Measurements from ENCODE around the gene TRAK1. TPM values are rescaled to one million over a fixed set of nuclear protein-coding genes. Genes with fewer than 3 reads are reported as not detected.

TRAK1 gene
- polyA plus RNA-seq, 1 donor (not counting 4 experiments of a cell fraction or from before 2014, with no cell fraction given): 58.2 TPM

DNA sequence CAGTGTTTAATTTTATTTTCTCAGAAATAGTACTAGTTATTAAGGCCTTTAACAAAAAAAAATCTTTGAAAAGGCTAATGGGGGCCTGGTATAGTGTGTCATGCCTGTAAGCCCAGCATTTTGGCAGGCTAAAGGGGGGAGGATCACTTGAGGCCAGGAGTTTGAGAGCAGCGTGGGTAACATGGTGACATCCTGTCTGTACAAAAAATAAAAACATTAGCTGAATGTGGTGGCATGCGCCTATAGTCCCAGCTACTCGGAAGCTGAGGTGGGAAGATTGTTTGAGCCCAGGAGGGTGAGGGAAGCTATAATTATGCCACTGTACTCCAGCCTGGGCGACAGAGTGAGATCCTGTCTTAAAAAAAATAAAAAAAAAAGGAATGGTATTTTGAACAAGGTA lies 61.9 kb downstream of the TRAK1 start:
- H3K27ac ChIP-seq (ENCODE audit: control insufficient read depth, insufficient read depth, low read length): no peak overlapping the region
- DNase-seq (ENCODE audit: low read depth, low spot score) (no peak), FAIRE-seq (no peak)
- no peak for TF ChIP-seq EZH2 (IDR thresholded peaks at IDR 0.05; ENCODE audit: low read length)
- TF ChIP-seq, protein P1, sequence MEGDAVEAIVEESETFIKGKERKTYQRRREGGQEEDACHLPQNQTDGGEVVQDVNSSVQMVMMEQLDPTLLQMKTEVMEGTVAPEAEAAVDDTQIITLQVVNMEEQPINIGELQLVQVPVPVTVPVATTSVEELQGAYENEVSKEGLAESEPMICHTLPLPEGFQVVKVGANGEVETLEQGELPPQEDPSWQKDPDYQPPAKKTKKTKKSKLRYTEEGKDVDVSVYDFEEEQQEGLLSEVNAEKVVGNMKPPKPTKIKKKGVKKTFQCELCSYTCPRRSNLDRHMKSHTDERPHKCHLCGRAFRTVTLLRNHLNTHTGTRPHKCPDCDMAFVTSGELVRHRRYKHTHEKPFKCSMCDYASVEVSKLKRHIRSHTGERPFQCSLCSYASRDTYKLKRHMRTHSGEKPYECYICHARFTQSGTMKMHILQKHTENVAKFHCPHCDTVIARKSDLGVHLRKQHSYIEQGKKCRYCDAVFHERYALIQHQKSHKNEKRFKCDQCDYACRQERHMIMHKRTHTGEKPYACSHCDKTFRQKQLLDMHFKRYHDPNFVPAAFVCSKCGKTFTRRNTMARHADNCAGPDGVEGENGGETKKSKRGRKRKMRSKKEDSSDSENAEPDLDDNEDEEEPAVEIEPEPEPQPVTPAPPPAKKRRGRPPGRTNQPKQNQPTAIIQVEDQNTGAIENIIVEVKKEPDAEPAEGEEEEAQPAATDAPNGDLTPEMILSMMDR (optimal IDR thresholded peaks at IDR 0.05 in 1 of 3, IDR thresholded peaks at IDR 0.05 in 1 of 3, conservative IDR thresholded peaks at IDR 0.05 in 1 of 3; ENCODE audit: extremely low read depth in 1 of 3, insufficient read depth in 2 of 3, low read length in 3 of 3): no peak
- dilution Hi-C loops (cut with MboI; ENCODE audit: extremely low pct_ligation_motif_present, low sequenced_read_pairs): no loop called here
- H3K9ac ChIP-seq (ENCODE audit: control insufficient read depth, extremely low read depth, insufficient read depth, low read length): no peak overlapping the region
- peaks cover 10% of the 10 kb centered on the region for H3K9me1 ChIP-seq (ENCODE audit: control insufficient read depth, extremely low read depth, insufficient read depth, low read length)
- no peaks in the 10 kb centered on the region for H3K9me3 ChIP-seq (ENCODE audit: control insufficient read depth, low read depth, low read length)
- H2AFZ ChIP-seq (ENCODE audit: control insufficient read depth, low read length): no peak overlapping the region
- peaks cover 40% of the 10 kb centered on the region for H3K4me1 ChIP-seq (ENCODE audit: control insufficient read depth, extremely low read depth, insufficient read depth, low read length)
- H3K4me2 ChIP-seq (ENCODE audit: control insufficient read depth, extremely low read depth, insufficient read depth, low read depth, low read length): no peak overlapping the region
- H3K79me2 ChIP-seq (ENCODE audit: control insufficient read depth, insufficient read depth, low read length): peaks cover 77% of the 10 kb centered on the region
- H3K36me3 ChIP-seq (ENCODE audit: control insufficient read depth in 2 of 2, extremely low read depth in 1 of 2, insufficient read depth in 2 of 2, low read length in 2 of 2): peaks cover 0 to 5% of the 10 kb centered on the region in 2 experiments
- no peak overlapping the region for H3K4me3 ChIP-seq (ENCODE audit: control insufficient read depth in 2 of 3, extremely low read depth in 1 of 3, insufficient read depth in 2 of 3, low read depth in 1 of 3, low read length in 3 of 3)
- H4K20me1 ChIP-seq (ENCODE audit: control insufficient read depth, extremely low read depth, insufficient read depth, low read length): peaks cover 10% of the 10 kb centered on the region
- no peaks in the 10 kb centered on the region for H3K27me3 ChIP-seq (ENCODE audit: control insufficient read depth, extremely low read depth, insufficient read depth, low read length)

DNA sequence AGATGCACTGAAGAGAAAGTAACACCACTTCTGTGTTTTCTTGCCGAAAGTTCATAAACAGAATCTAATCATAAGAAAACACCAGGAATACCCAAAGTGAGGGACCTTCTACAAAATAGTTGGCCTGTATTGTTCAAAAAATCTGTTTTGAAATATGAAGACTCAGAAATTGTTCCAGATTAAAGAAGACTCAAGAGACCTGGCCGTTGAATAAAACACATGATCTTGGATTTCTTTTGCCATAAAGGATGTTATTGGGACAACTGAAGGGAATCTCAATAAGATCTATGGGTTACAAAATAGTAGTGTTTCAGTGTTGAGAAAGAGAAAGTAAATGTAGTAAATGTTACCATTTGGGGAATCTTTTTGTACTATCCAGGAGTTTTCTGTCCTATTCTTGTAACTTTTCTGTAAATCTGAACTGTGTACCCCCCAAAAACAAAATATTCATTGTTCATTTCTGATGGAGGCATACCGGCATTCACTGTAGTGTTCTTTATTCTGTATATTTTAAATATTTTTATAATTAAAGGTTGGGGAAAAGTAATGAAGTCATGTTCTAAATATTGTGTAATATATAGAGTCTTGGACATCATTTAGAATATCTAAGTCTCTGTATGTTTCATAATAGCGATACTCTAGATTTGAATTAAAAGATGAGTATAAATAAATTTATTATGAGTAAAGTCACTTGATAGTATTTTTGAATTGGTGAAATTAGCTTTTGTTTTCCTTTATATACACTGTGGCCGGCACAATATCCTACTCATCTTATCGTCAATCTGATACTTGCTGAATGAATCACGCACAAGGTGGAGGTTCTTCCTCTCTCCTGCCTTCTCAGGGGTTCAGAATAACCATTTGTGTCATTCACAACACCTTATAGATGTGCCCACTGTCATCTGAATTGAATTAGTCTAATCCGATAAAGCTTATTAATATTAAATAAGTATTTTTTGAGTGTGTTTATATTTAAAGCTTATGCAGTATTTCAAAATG lies 66.7 kb downstream of the TRAK1 start:
- Histone ChIP-seq H3K4me1 (ENCODE audit: control insufficient read depth, extremely low read depth, insufficient read depth, low read length) (peaks cover 32% of the 10 kb centered on the region), H3K9me3 (ENCODE audit: control insufficient read depth, low read depth, low read length) (no peaks in the 10 kb centered on the region), H3K9ac (ENCODE audit: control insufficient read depth, extremely low read depth, insufficient read depth, low read length) (no peak overlapping the region), H3K36me3 (ENCODE audit: control insufficient read depth in 2 of 2, extremely low read depth in 1 of 2, insufficient read depth in 2 of 2, low read length in 2 of 2) (peaks cover 0 to 5% of the 10 kb centered on the region in 2 experiments), H2AFZ (ENCODE audit: control insufficient read depth, low read length) (no peak overlapping the region), H3K27me3 (ENCODE audit: control insufficient read depth, extremely low read depth, insufficient read depth, low read length) (no peaks in the 10 kb centered on the region), H3K27ac (ENCODE audit: control insufficient read depth, insufficient read depth, low read length) (peak overlapping the region; percentile 6), H3K4me2 (ENCODE audit: control insufficient read depth, extremely low read depth, insufficient read depth, low read depth, low read length) (peak overlapping the region; percentile 2), H4K20me1 (ENCODE audit: control insufficient read depth, extremely low read depth, insufficient read depth, low read length) (no peaks in the 10 kb centered on the region), H3K79me2 (ENCODE audit: control insufficient read depth, insufficient read depth, low read length) (peaks cover 65% of the 10 kb centered on the region), H3K9me1 (ENCODE audit: control insufficient read depth, extremely low read depth, insufficient read depth, low read length) (no peaks in the 10 kb centered on the region), H3K4me3 (ENCODE audit: control insufficient read depth in 2 of 3, extremely low read depth in 1 of 3, insufficient read depth in 2 of 3, low read depth in 1 of 3, low read length in 3 of 3) (no peak overlapping the region)
- TF ChIP-seq, protein P1 (optimal IDR thresholded peaks at IDR 0.05 in 1 of 3, IDR thresholded peaks at IDR 0.05 in 1 of 3, conservative IDR thresholded peaks at IDR 0.05 in 1 of 3; ENCODE audit: extremely low read depth in 1 of 3, insufficient read depth in 2 of 3, low read length in 3 of 3): no peak
- no peak for TF ChIP-seq EZH2 (IDR thresholded peaks at IDR 0.05; ENCODE audit: low read length)
- dilution Hi-C loops (cut with MboI; ENCODE audit: extremely low pct_ligation_motif_present, low sequenced_read_pairs): no loop called here
- no peak for FAIRE-seq
- DNase-seq (ENCODE audit: low read depth, low spot score): no peak
